Thyroid gland (tissue), 4 donors: ENCODE data around the gene ARFGAP3.

ENCODE experiments used
- CTCF ChIP-seq, 6 experiments: fragments of 200-600 bp in 3 of 6; fragments of 450-650 bp in 3 of 6; sonication (generic) in 3 of 6; IDR thresholded peaks; one replicate each; pipeline ENCODE4 v1.5.1; 2016 to 2019; ENCODE audit warnings: antibody characterized with exemption in 6 of 6, mild to moderate bottlenecking in 2 of 6, inconsistent platforms in 1 of 6, moderate library complexity in 1 of 6
- POLR2A ChIP-seq, 2 donors: fragments of 450-650 bp; IDR thresholded peaks; one replicate each; pipeline ENCODE4 v1.6.1; 2017; ENCODE audit warnings: antibody characterized with exemption in 2 of 2, mild to moderate bottlenecking in 2 of 2, moderate library complexity in 1 of 2

GRCh38 chr22:42877597-42878340 lies 20.7 kb upstream of the ARFGAP3 start:
- TF ChIP-seq POLR2A (IDR thresholded peaks at IDR 0.05) = no peak
- TF ChIP-seq CTCF (IDR thresholded peaks at IDR 0.05) = no peak
